Measurements from ENCODE around the gene ARHGEF12.

Gene ARHGEF12

GRCh38 chr11:120505801-120506425 is 169.7 kb downstream of the ARHGEF12 start:
- Histone ChIP-seq H2BK15ac (ENCODE audit: low read depth, poor library complexity, severe bottlenecking) (no peak overlapping the region), H3K4me2 (ENCODE audit: low read length, poor library complexity, severe bottlenecking) (no peak overlapping the region), H3K27me3 (ENCODE audit: control insufficient read depth in 1 of 2, insufficient read depth in 1 of 2, low read length in 2 of 2) (peaks cover 12 to 37% of the 10 kb centered on the region in 2 experiments), H2AK5ac (ENCODE audit: low read length, severe bottlenecking) (no peak overlapping the region), H3K18ac (ENCODE audit: low read depth in 1 of 2, low read length in 2 of 2) (no peak overlapping the region), H2BK5ac (ENCODE audit: low read depth, low read length, poor library complexity, severe bottlenecking) (no peak overlapping the region), H3K9me3 (ENCODE audit: control insufficient read depth, low read length) (no peaks in the 10 kb centered on the region), H3K4me1 (ENCODE audit: control insufficient read depth, insufficient read depth, low read depth, low read length) (peaks cover 9% of the 10 kb centered on the region), H3K9ac (ENCODE audit: low read length) (no peak overlapping the region), H3K4ac (ENCODE audit: low read depth in 1 of 2, low read length in 2 of 2) (no peak overlapping the region), H3K79me1 (replicated peaks; ENCODE audit: low read length, poor library complexity, severe bottlenecking) (no peaks in the 10 kb centered on the region), H3K23ac (ENCODE audit: low read length in 2 of 2) (no peak overlapping the region), H2BK12ac (ENCODE audit: low read length in 2 of 2) (no peak overlapping the region), H3K36me3 (ENCODE audit: control insufficient read depth in 1 of 2, insufficient read depth in 2 of 2, low read depth in 1 of 2, low read length in 2 of 2) (no peaks in the 10 kb centered on the region), H4K91ac (ENCODE audit: low read length) (no peak overlapping the region), H3K27ac (ENCODE audit: low read length, poor library complexity, severe bottlenecking) (no peak overlapping the region), H2AFZ (ENCODE audit: low read depth, low read length) (no peak overlapping the region), H2BK120ac (ENCODE audit: low read depth, low read length) (no peak overlapping the region), H3K4me3 (ENCODE audit: insufficient read depth in 1 of 2, low read depth in 1 of 2, low read length in 2 of 2) (no peak overlapping the region), H4K8ac (ENCODE audit: low read length) (no peak overlapping the region), H3K14ac (ENCODE audit: low read length in 2 of 2) (no peak overlapping the region)
- no peak for DNase-seq
- WGBS = 94% methylated on average over 5 of the region's 7 CpGs

GRCh38 chr11:120509346-120510053 is 173.3 kb downstream of the ARHGEF12 start:
- Histone ChIP-seq H3K9me3 (ENCODE audit: control insufficient read depth, low read length) (no peaks in the 10 kb centered on the region), H2BK120ac (ENCODE audit: low read depth, low read length) (no peak overlapping the region), H4K8ac (ENCODE audit: low read length) (no peak overlapping the region), H3K4ac (ENCODE audit: low read depth in 1 of 2, low read length in 2 of 2) (no peak overlapping the region), H2AK5ac (ENCODE audit: low read length, severe bottlenecking) (no peak overlapping the region), H2BK12ac (ENCODE audit: low read length in 2 of 2) (no peak overlapping the region), H3K27ac (ENCODE audit: low read length, poor library complexity, severe bottlenecking) (no peak overlapping the region), H3K4me3 (ENCODE audit: insufficient read depth in 1 of 2, low read depth in 1 of 2, low read length in 2 of 2) (no peak overlapping the region), H3K14ac (ENCODE audit: low read length in 2 of 2) (no peak overlapping the region), H3K79me1 (replicated peaks; ENCODE audit: low read length, poor library complexity, severe bottlenecking) (no peaks in the 10 kb centered on the region), H3K36me3 (ENCODE audit: control insufficient read depth in 1 of 2, insufficient read depth in 2 of 2, low read depth in 1 of 2, low read length in 2 of 2) (no peaks in the 10 kb centered on the region), H3K4me2 (ENCODE audit: low read length, poor library complexity, severe bottlenecking) (no peak overlapping the region), H3K18ac (ENCODE audit: low read depth in 1 of 2, low read length in 2 of 2) (no peak overlapping the region), H2BK15ac (ENCODE audit: low read depth, poor library complexity, severe bottlenecking) (no peak overlapping the region), H3K9ac (ENCODE audit: low read length) (no peak overlapping the region), H3K23ac (ENCODE audit: low read length in 2 of 2) (no peak overlapping the region), H3K4me1 (ENCODE audit: control insufficient read depth, insufficient read depth, low read depth, low read length) (peaks cover 11% of the 10 kb centered on the region), H4K91ac (ENCODE audit: low read length) (no peak overlapping the region), H2BK5ac (ENCODE audit: low read depth, low read length, poor library complexity, severe bottlenecking) (no peak overlapping the region), H3K27me3 (ENCODE audit: control insufficient read depth in 1 of 2, insufficient read depth in 1 of 2, low read length in 2 of 2) (peaks cover 20 to 53% of the 10 kb centered on the region in 2 experiments), H2AFZ (ENCODE audit: low read depth, low read length) (no peak overlapping the region)
- DNase-seq = no peak
- WGBS = 80% methylated on average over 5 of the region's 7 CpGs

- no peak overlapping the region for H2BK12ac ChIP-seq (ENCODE audit: low read length in 2 of 2)
- H3K9ac ChIP-seq (ENCODE audit: low read length) = no peak overlapping the region
- no peak overlapping the region for H4K8ac ChIP-seq (ENCODE audit: low read length)
- no peak overlapping the region for H4K91ac ChIP-seq (ENCODE audit: low read length)
- no peak overlapping the region for H2BK120ac ChIP-seq (ENCODE audit: low read depth, low read length)
- H3K4me2 ChIP-seq (ENCODE audit: low read length, poor library complexity, severe bottlenecking) = no peak overlapping the region
- no peak overlapping the region for H3K14ac ChIP-seq (ENCODE audit: low read length in 2 of 2)
- no peak overlapping the region for H2BK15ac ChIP-seq (ENCODE audit: low read depth, poor library complexity, severe bottlenecking)
- H3K27ac ChIP-seq (ENCODE audit: low read length, poor library complexity, severe bottlenecking) = no peak overlapping the region
- no peaks in the 10 kb centered on the region for H3K9me3 ChIP-seq (ENCODE audit: control insufficient read depth, low read length)
- H3K79me1 ChIP-seq (replicated peaks; ENCODE audit: low read length, poor library complexity, severe bottlenecking) = no peaks in the 10 kb centered on the region
- no peak overlapping the region for H3K18ac ChIP-seq (ENCODE audit: low read depth in 1 of 2, low read length in 2 of 2)
- no peak overlapping the region for H3K4ac ChIP-seq (ENCODE audit: low read depth in 1 of 2, low read length in 2 of 2)
- no peak overlapping the region for H2AK5ac ChIP-seq (ENCODE audit: low read length, severe bottlenecking)
- H3K27me3 ChIP-seq (ENCODE audit: control insufficient read depth in 1 of 2, insufficient read depth in 1 of 2, low read length in 2 of 2) = peaks cover 20 to 63% of the 10 kb centered on the region in 2 experiments
- 83% methylated on average over 20 of the region's 20 CpGs for WGBS
- no peak for DNase-seq
- no peaks in the 10 kb centered on the region for H3K36me3 ChIP-seq (ENCODE audit: control insufficient read depth in 1 of 2, insufficient read depth in 2 of 2, low read depth in 1 of 2, low read length in 2 of 2)
- H3K4me3 ChIP-seq (ENCODE audit: insufficient read depth in 1 of 2, low read depth in 1 of 2, low read length in 2 of 2) = no peak overlapping the region
- H2BK5ac ChIP-seq (ENCODE audit: low read depth, low read length, poor library complexity, severe bottlenecking) = no peak overlapping the region
- H2AFZ ChIP-seq (ENCODE audit: low read depth, low read length) = no peak overlapping the region
- peaks cover 11% of the 10 kb centered on the region for H3K4me1 ChIP-seq (ENCODE audit: control insufficient read depth, insufficient read depth, low read depth, low read length)
- no peak overlapping the region for H3K23ac ChIP-seq (ENCODE audit: low read length in 2 of 2)
Measured at GRCh38 chr11:120510406-120511115, 174.3 kb downstream of the ARHGEF12 start.

Measured in mesenchymal stem cell (in vitro differentiated cells and primary cell).